KOPT-K1 (cell line): ENCODE results near the gene MGAT5.

Source experiments
- H3K27ac ChIP-seq: fragments of 200-600 bp; sonication (generic); 2 replicates; pipeline ENCODE4 v1.5.1; 2016; ENCODE audit warnings: antibody characterized with exemption, mild to moderate bottlenecking, low read depth, low read length; ENCODE audit not compliant: poor library complexity, severe bottlenecking
- H3K36me3 ChIP-seq: fragments of 200-600 bp; sonication (generic); 2 replicates; pipeline ENCODE4 v1.5.1; 2017; ENCODE audit warnings: antibody characterized with exemption, mild to moderate bottlenecking, low read length, moderate library complexity; ENCODE audit not compliant: insufficient read depth
- H3K9me3 ChIP-seq: fragments of 200-600 bp; sonication (generic); 2 replicates; pipeline ENCODE4 v1.5.1; 2017; ENCODE audit warnings: antibody characterized with exemption, low read length, mild to moderate bottlenecking; ENCODE audit not compliant: insufficient read depth, poor library complexity, severe bottlenecking

MGAT5 gene

GRCh38 chr2:134489732-134490384 is 236.0 kb downstream of the MGAT5 start:
- no peak overlapping the region for H3K27ac ChIP-seq

GRCh38 chr2:134490559-134490958 is 236.7 kb downstream of the MGAT5 start:
- no peaks in the 10 kb centered on the region for H3K9me3 ChIP-seq
- H3K36me3 ChIP-seq = no peaks in the 10 kb centered on the region
- no peak overlapping the region for H3K27ac ChIP-seq

More at GRCh38 chr2:134489732-134490384, 236.0 kb downstream of the MGAT5 start:
- Histone ChIP-seq H3K9me3 (no peaks in the 10 kb centered on the region), H3K36me3 (no peaks in the 10 kb centered on the region)

GRCh38 chr2:134491022-134491421 is 237.2 kb downstream of the MGAT5 start:
- no peaks in the 10 kb centered on the region for H3K9me3 ChIP-seq
- no peaks in the 10 kb centered on the region for H3K36me3 ChIP-seq
- H3K27ac ChIP-seq = no peak overlapping the region

GRCh38 chr2:134491771-134492441 is 238.0 kb downstream of the MGAT5 start:
- no peak overlapping the region for H3K27ac ChIP-seq
- no peaks in the 10 kb centered on the region for H3K36me3 ChIP-seq
- H3K9me3 ChIP-seq = no peaks in the 10 kb centered on the region

GRCh38 chr2:134493797-134494196 is 239.9 kb downstream of the MGAT5 start:
- Histone ChIP-seq H3K9me3 (no peaks in the 10 kb centered on the region), H3K36me3 (no peaks in the 10 kb centered on the region), H3K27ac (no peak overlapping the region)

GRCh38 chr2:134498654-134499053 is 244.8 kb downstream of the MGAT5 start:
- H3K27ac ChIP-seq = no peak overlapping the region
- H3K36me3 ChIP-seq = no peaks in the 10 kb centered on the region
- H3K9me3 ChIP-seq = no peaks in the 10 kb centered on the region

- Histone ChIP-seq H3K27ac (no peak overlapping the region), H3K9me3 (no peaks in the 10 kb centered on the region), H3K36me3 (no peaks in the 10 kb centered on the region)
These were observed 245.5 kb downstream of the MGAT5 start for GRCh38 chr2:134499307-134499926.

GRCh38 chr2:134500211-134500935 is 246.5 kb downstream of the MGAT5 start:
- Histone ChIP-seq H3K9me3 (no peaks in the 10 kb centered on the region), H3K27ac (no peak overlapping the region), H3K36me3 (no peaks in the 10 kb centered on the region)

- H3K27ac ChIP-seq = no peak overlapping the region
- H3K36me3 ChIP-seq = no peaks in the 10 kb centered on the region
- H3K9me3 ChIP-seq = no peaks in the 10 kb centered on the region
These were observed 247.7 kb downstream of the MGAT5 start for GRCh38 chr2:134501476-134502091.

GRCh38 chr2:134502104-134502503 is 248.2 kb downstream of the MGAT5 start:
- no peaks in the 10 kb centered on the region for H3K9me3 ChIP-seq
- H3K36me3 ChIP-seq = no peaks in the 10 kb centered on the region
- H3K27ac ChIP-seq = no peak overlapping the region
